H1 (cell line): ENCODE measurements around the gene GALNT15. TPM values are rescaled to one million over a fixed set of nuclear protein-coding genes. Genes with fewer than 3 reads are reported as not detected.

Experiments
- CTCF ChIA-PET: fragments of 300-600 bp; sonication (Branson Sonifier 250); formaldehyde crosslinking; loops from one replicate; lab custom pipeline; 2021; ENCODE audit not compliant: partially characterized antibody; lab: Charles Lee
- POLR2A ChIA-PET: fragments of 300-600 bp; sonication (Branson Sonifier 250); formaldehyde crosslinking; loops from one replicate; lab custom pipeline; 2021; ENCODE audit warnings: inconsistent platforms; ENCODE audit not compliant: partially characterized antibody; lab: Charles Lee
- DNase-seq, 2 experiments: peaks; one replicate each; pipeline versions ENCODE4 v3.0.0 to v3.0.0-alpha.2; 2010 to 2022; ENCODE audit warnings: low spot score in 2 of 2, low read depth in 1 of 2, mixed read lengths in 1 of 2
- FAIRE-seq: peaks from 2 replicates; lab custom pipeline; 2011; peaks lifted over from hg19 to GRCh38; lab: Jason Lieb, UNC
- H2AFZ ChIP-seq: 2 replicates; pipeline ENCODE4 v1.8.1; 2012; ENCODE audit warnings: low read length, inconsistent platforms
- H2AK5ac ChIP-seq: 2 replicates; pipeline ENCODE4 v1.6.1; 2013; ENCODE audit warnings: low read depth, low read length
- H2BK120ac ChIP-seq: replicated peaks from 2 replicates; pipeline ENCODE3; 2013; ENCODE audit warnings: low read depth, low read length, inconsistent platforms
- H2BK12ac ChIP-seq: 2 replicates; pipeline ENCODE4 v1.6.1; 2013; ENCODE audit warnings: low read depth, low read length
- H2BK15ac ChIP-seq: 2 replicates; pipeline ENCODE4 v1.6.1; 2013; ENCODE audit warnings: low read length
- H2BK20ac ChIP-seq: 2 replicates; pipeline ENCODE4 v1.6.1; 2013; ENCODE audit warnings: low read length
- H2BK5ac ChIP-seq: 2 replicates; pipeline ENCODE4 v1.6.1; 2013; ENCODE audit warnings: low read depth, low read length
- H3K14ac ChIP-seq: 2 replicates; pipeline ENCODE4 v1.6.1; 2013; ENCODE audit warnings: inconsistent platforms; ENCODE audit not compliant: insufficient read length
- H3K18ac ChIP-seq: 2 replicates; pipeline ENCODE4 v1.6.1; 2013; ENCODE audit warnings: low read length; ENCODE audit errors: extremely low read depth
- H3K23ac ChIP-seq: 2 replicates; pipeline ENCODE4 v1.6.1; 2013; ENCODE audit warnings: inconsistent platforms; ENCODE audit not compliant: insufficient read length
- H3K23me2 ChIP-seq: 2 replicates; pipeline ENCODE4 v1.6.1; 2013; ENCODE audit warnings: low read depth, low read length
- H3K27ac ChIP-seq: 2 replicates; pipeline ENCODE4 v1.6.1; 2011; ENCODE audit warnings: low read depth, low read length, inconsistent platforms
- H3K27me3 ChIP-seq, 4 experiments: replicated peaks in 1 of 4; 1 replicate in 1 of 4; 2 replicates in 3 of 4; pipeline versions ENCODE4 v1.6.1 to v1.8.1; 2011 to 2013; ENCODE audit warnings: low read length in 3 of 4, mild to moderate bottlenecking in 3 of 4, inconsistent platforms in 2 of 4, mixed read lengths in 2 of 4, moderate library complexity in 1 of 4; ENCODE audit not compliant: control insufficient read depth in 3 of 4, insufficient read depth in 3 of 4; ENCODE audit errors: extremely low read depth in 1 of 4
- H3K36me3 ChIP-seq, 4 experiments: 2 replicates each; pipeline versions ENCODE4 v1.6.1 to v1.8.1; 2011 to 2013; ENCODE audit warnings: mild to moderate bottlenecking in 4 of 4, low read length in 3 of 4, moderate library complexity in 2 of 4, control low read depth in 1 of 4, inconsistent platforms in 1 of 4; ENCODE audit not compliant: insufficient read depth in 4 of 4, control insufficient read depth in 2 of 4
- H3K4ac ChIP-seq: replicated peaks from 2 replicates; pipeline ENCODE3; 2013; ENCODE audit warnings: low read length, low read depth, mixed read lengths, inconsistent platforms; ENCODE audit not compliant: insufficient read length
- H3K4me1 ChIP-seq, 4 experiments: replicated peaks in 1 of 4; 1 replicate in 1 of 4; 2 replicates in 3 of 4; pipeline versions ENCODE4 v1.6.1 to v1.8.1; 2011 to 2013; ENCODE audit warnings: low read length in 3 of 4, inconsistent platforms in 2 of 4, mixed read lengths in 1 of 4; ENCODE audit not compliant: insufficient read depth in 4 of 4, control insufficient read depth in 3 of 4
- H3K4me2 ChIP-seq, 2 experiments: 2 replicates each; pipeline versions ENCODE4 v1.6.1 to v1.8.1; 2011 to 2013; ENCODE audit warnings: low read depth in 2 of 2, low read length in 2 of 2, control low read depth in 1 of 2, inconsistent platforms in 1 of 2, mild to moderate bottlenecking in 1 of 2; ENCODE audit not compliant: insufficient read depth in 1 of 2
- H3K4me3 ChIP-seq, 4 experiments: fragments of 200-600, 300-600 bp in 1 of 4; sonication (generic), shearing (Covaris generic), sonication (Bioruptor Twin) in 1 of 4; 2 replicates each; pipeline versions ENCODE4 v1.5.1 to v1.8.1; 2011 to 2016; ENCODE audit warnings: low read length in 4 of 4, low read depth in 3 of 4, control low read depth in 2 of 4, inconsistent platforms in 2 of 4, mild to moderate bottlenecking in 2 of 4, mixed read lengths in 1 of 4, moderate library complexity in 1 of 4; ENCODE audit not compliant: insufficient read depth in 2 of 4; ENCODE audit errors: extremely low read depth in 1 of 4
- H3K56ac ChIP-seq: replicated peaks from 2 replicates; pipeline ENCODE3; 2013; ENCODE audit warnings: low read depth, mild to moderate bottlenecking, mixed read lengths, low read length, inconsistent platforms; ENCODE audit not compliant: insufficient read length
- H3K79me1 ChIP-seq: 2 replicates; pipeline ENCODE4 v1.6.1; 2013; ENCODE audit warnings: low read depth, low read length, control low read depth
- H3K79me2 ChIP-seq, 2 experiments: 2 replicates each; pipeline versions ENCODE4 v1.6.1 to v1.8.1; 2012 to 2013; ENCODE audit warnings: low read length in 2 of 2, mild to moderate bottlenecking in 2 of 2, inconsistent platforms in 1 of 2; ENCODE audit not compliant: insufficient read depth in 2 of 2, control insufficient read depth in 1 of 2
- H3K9ac ChIP-seq, 4 experiments: replicated peaks in 1 of 4; 1 replicate in 1 of 4; 2 replicates in 3 of 4; pipeline versions ENCODE4 v1.6.1 to v1.8.1; 2011 to 2013; ENCODE audit warnings: low read depth in 3 of 4, low read length in 3 of 4, control low read depth in 2 of 4, mild to moderate bottlenecking in 2 of 4, moderate library complexity in 2 of 4, inconsistent platforms in 1 of 4; ENCODE audit errors: extremely low read depth in 1 of 4
- H3K9me3 ChIP-seq, 2 experiments: 2 replicates each; pipeline versions ENCODE4 v1.6.1 to v1.8.1; 2012 to 2013; ENCODE audit warnings: mild to moderate bottlenecking in 2 of 2, moderate library complexity in 2 of 2, control low read depth in 1 of 2, inconsistent platforms in 1 of 2, low read depth in 1 of 2, low read length in 1 of 2, mixed read lengths in 1 of 2; ENCODE audit not compliant: insufficient read depth in 2 of 2
- H4K20me1 ChIP-seq, 2 experiments: replicated peaks in 1 of 2; 2 replicates each; pipeline versions ENCODE3 to v1.8.1; 2011 to 2013; ENCODE audit warnings: inconsistent platforms in 2 of 2, low read length in 2 of 2, mild to moderate bottlenecking in 1 of 2; ENCODE audit not compliant: insufficient read depth in 2 of 2, control insufficient read depth in 1 of 2
- H4K5ac ChIP-seq: 2 replicates; pipeline ENCODE4 v1.6.1; 2013; ENCODE audit warnings: low read length, low read depth, mixed read lengths, inconsistent platforms; ENCODE audit not compliant: insufficient read length
- H4K8ac ChIP-seq: 2 replicates; pipeline ENCODE4 v1.8.0; 2013; ENCODE audit warnings: mild to moderate bottlenecking, moderate library complexity, low read length, inconsistent platforms; ENCODE audit not compliant: insufficient read depth; ENCODE audit errors: extremely low read depth
- H4K91ac ChIP-seq: replicated peaks from 2 replicates; pipeline ENCODE3; 2013; ENCODE audit warnings: low read length, mixed read lengths, inconsistent platforms; ENCODE audit not compliant: insufficient read length
- EGR1 ChIP-seq: IDR thresholded peaks from 2 replicates; pipeline ENCODE4 v1.6.1; 2011; ENCODE audit warnings: low read depth, low read length, borderline replicate concordance
- EP300 ChIP-seq, 2 experiments: IDR thresholded peaks; 1 replicate in 1 of 2; 2 replicates in 1 of 2; pipeline ENCODE4 v1.6.1; 2011 to 2012; ENCODE audit warnings: low read depth in 2 of 2, low read length in 2 of 2, mild to moderate bottlenecking in 2 of 2, borderline replicate concordance in 1 of 2, inconsistent platforms in 1 of 2, moderate library complexity in 1 of 2
- KDM1A ChIP-seq: fragments of 200-600, 300-600 bp; sonication (generic); IDR thresholded peaks from 2 replicates; pipeline ENCODE4 v1.7.1; 2016; ENCODE audit warnings: mild to moderate bottlenecking, low read length, borderline replicate concordance
- POLR2AphosphoS5 ChIP-seq: IDR thresholded peaks from 2 replicates; pipeline ENCODE4 v1.6.1; 2011; ENCODE audit warnings: low read depth, low read length
- WGBS, 2 experiments: shearing (Covaris generic) in 1 of 2; methylation state at CpG; one replicate each; pipeline versions ENCODE4 v1.1.6 to v1.1.7; 2013 to 2015; ENCODE audit warnings: low lambda C conversion rate in 2 of 2, mixed read lengths in 2 of 2, inconsistent platforms in 1 of 2, low coverage in 1 of 2, missing lambda C conversion rate in 1 of 2; ENCODE audit not compliant: insufficient replicate concordance in 2 of 2, insufficient coverage in 1 of 2, insufficient read length in 1 of 2; ENCODE audit errors: extremely low coverage in 1 of 2, missing lambda C conversion rate in 1 of 2; 5-methylcytosine and 5-hydroxymethylcytosine counted together
- polyA plus RNA-seq, 7 experiments: library from polyadenylated mRNA; depleted of rRNA in 3 of 7; stranded (reverse) in 5 of 7; unstranded in 2 of 7; fragments of >200 nt in 5 of 7; fragments of 200-250 nt in 2 of 7; gene quantifications; 1 replicate in 5 of 7; 2 replicates in 1 of 7; 4 replicates in 1 of 7; pipeline versions ENCODE4 v1.2.1 to v1.2.3, GENCODE V29; 2011 to 2013; ENCODE audit warnings: missing spikeins in 2 of 7, mixed read lengths in 2 of 7
- total RNA-seq: library from RNA; stranded (reverse); fragmentation: NEBNext Ultra II Directional; extraction: Animal tissue kit (Norgen Biotek cat#: 25700); gene quantifications from 2 replicates; pipeline ENCODE4 v1.2.1, GENCODE V29; 2021
- TF ChIP-seq, protein P1 (sequence below), 3 experiments: IDR thresholded peaks; 1 replicate in 2 of 3; 2 replicates in 1 of 3; pipeline versions ENCODE4 v1.5.1 to v1.6.1; 2011; ENCODE audit warnings: low read length in 3 of 3, mild to moderate bottlenecking in 3 of 3, inconsistent platforms in 2 of 3, low read depth in 1 of 3, moderate library complexity in 1 of 3; ENCODE audit not compliant: insufficient read depth in 1 of 3; ENCODE audit errors: control extremely low read depth in 1 of 3

Gene GALNT15
- total and polyA plus RNA-seq, 2 of the 8 experiments (the other 6 are each of a cell fraction or from before 2014, with no cell fraction given) = 0.02 TPM; not detected in 1

DNA sequence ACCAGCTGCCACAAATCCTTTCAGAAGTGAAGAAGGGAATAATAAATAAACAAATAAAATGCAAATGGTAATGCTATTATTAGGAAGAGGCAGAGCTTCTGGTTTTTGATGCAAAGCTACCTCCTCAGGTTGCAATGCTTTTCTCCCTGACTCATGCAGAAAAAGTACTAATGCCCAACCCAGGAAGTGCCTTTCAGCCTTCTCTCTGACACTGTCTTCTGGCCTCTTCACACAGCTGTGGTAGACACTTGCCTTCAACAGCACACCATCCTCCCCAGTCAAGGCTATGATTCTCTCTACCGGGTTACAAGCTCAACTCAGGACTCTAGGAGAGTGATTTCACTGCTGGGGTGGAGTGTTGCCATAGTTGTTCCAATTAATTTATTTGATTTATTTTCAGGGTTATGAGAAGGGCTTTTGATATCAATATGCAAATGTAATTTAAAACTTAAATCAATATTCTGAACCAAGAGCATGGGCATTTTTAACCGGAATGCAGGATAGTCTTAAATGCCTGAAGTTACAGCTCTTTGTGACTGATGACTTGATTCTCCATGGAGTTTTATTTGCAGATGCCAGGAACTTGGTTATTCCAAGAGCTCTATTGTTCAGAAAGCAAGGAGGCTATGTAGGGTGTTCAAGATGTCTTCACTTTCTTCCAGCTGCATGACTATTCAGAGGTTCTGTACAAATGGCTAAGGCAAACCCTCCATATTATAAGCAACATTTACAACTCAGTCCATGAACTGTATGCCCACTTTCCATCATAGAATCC is 27.1 kb upstream of the GALNT15 start:
- ChIA-PET CTCF (interaction anchor here (1.2 to 1.4 kb wide), 2 partner anchors 29 to 100 kb away, joined by 3 read pairs; no protein-coding TSS in a partner anchor), POLR2A (no interaction called here)
- Histone ChIP-seq H3K18ac (no peak overlapping the region), H3K23ac (no peak overlapping the region), H3K4me2 (no peak overlapping the region), H3K79me1 (no peaks in the 10 kb centered on the region), H3K4ac (no peak overlapping the region), H2BK120ac (no peak overlapping the region), H3K36me3 (no peaks in the 10 kb centered on the region), H3K14ac (no peak overlapping the region), H3K4me1 (no peaks in the 10 kb centered on the region), H2BK15ac (no peak overlapping the region), H4K20me1 (no peaks in the 10 kb centered on the region), H2BK20ac (no peak overlapping the region), H3K23me2 (no peaks in the 10 kb centered on the region), H4K5ac (no peak overlapping the region), H2BK12ac (no peak overlapping the region), H3K4me3 (no peak overlapping the region), H3K9ac (no peak overlapping the region), H2BK5ac (no peak overlapping the region), H3K27me3 (no peaks in the 10 kb centered on the region), H2AFZ (no peak overlapping the region), H3K27ac (no peak overlapping the region), H3K56ac (no peak overlapping the region), H4K91ac (no peak overlapping the region), H2AK5ac (no peak overlapping the region), H3K79me2 (no peaks in the 10 kb centered on the region), H3K9me3 (peaks cover 11 to 14% of the 10 kb centered on the region in 2 experiments; a peak in 2 of 4 replicates), H4K8ac (no peak overlapping the region)
- no peak for DNase-seq
- WGBS, 2 experiments = 90% methylated on average over 2 of the region's 2 CpGs; no CpG with 5 or more reads in 1 of the 2 experiments
- FAIRE-seq = no peak
- TF ChIP-seq, protein P1, sequence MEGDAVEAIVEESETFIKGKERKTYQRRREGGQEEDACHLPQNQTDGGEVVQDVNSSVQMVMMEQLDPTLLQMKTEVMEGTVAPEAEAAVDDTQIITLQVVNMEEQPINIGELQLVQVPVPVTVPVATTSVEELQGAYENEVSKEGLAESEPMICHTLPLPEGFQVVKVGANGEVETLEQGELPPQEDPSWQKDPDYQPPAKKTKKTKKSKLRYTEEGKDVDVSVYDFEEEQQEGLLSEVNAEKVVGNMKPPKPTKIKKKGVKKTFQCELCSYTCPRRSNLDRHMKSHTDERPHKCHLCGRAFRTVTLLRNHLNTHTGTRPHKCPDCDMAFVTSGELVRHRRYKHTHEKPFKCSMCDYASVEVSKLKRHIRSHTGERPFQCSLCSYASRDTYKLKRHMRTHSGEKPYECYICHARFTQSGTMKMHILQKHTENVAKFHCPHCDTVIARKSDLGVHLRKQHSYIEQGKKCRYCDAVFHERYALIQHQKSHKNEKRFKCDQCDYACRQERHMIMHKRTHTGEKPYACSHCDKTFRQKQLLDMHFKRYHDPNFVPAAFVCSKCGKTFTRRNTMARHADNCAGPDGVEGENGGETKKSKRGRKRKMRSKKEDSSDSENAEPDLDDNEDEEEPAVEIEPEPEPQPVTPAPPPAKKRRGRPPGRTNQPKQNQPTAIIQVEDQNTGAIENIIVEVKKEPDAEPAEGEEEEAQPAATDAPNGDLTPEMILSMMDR (IDR thresholded peaks at IDR 0.05; ENCODE audit: control extremely low read depth in 1 of 3, insufficient read depth in 1 of 3, low read depth in 1 of 3, low read length in 3 of 3) = no peak
- TF ChIP-seq EGR1 (no peak), POLR2AphosphoS5 (no peak), EP300 (IDR thresholded peaks at IDR 0.05; ENCODE audit: borderline replicate concordance in 1 of 2, low read depth in 2 of 2, low read length in 2 of 2) (no peak), KDM1A (no peak)
